ENCODE data around the gene NDUFA13.

Gene NDUFA13

GRCh38 chr19:19541616-19542015 lies 25.6 kb downstream of the NDUFA13 start:
- Histone ChIP-seq H3K9me2 (ENCODE audit: low read depth, low read length) (no peaks in the 10 kb centered on the region), H3K79me2 (ENCODE audit: insufficient read depth, low read length) (no peaks in the 10 kb centered on the region), H3F3A (ENCODE audit: insufficient read depth, low read length) (no peaks in the 10 kb centered on the region), H3K9me3 (ENCODE audit: low read length) (no peaks in the 10 kb centered on the region), H3K4me3 (ENCODE audit: low read depth, low read length, poor library complexity, severe bottlenecking) (no peak overlapping the region), H2AFZ (ENCODE audit: low read length) (no peak overlapping the region), H3K27me3 (ENCODE audit: insufficient read depth, low read length) (no peaks in the 10 kb centered on the region), H3K36me3 (ENCODE audit: insufficient read depth, low read length) (no peaks in the 10 kb centered on the region; the same call in 1 of the 2 replicates), H3K4me2 (ENCODE audit: low read length) (no peak overlapping the region), H3K4me1 (ENCODE audit: insufficient read depth, low read length, severe bottlenecking) (peaks cover 10% of the 10 kb centered on the region), H4K20me1 (ENCODE audit: insufficient read depth, low read length) (no peaks in the 10 kb centered on the region), H3K9ac (ENCODE audit: low read length) (no peak overlapping the region), H3K27ac (ENCODE audit: low read depth, low read length, poor library complexity, severe bottlenecking) (no peak overlapping the region)
- TF ChIP-seq EZH2 (IDR thresholded peaks at IDR 0.05; ENCODE audit: borderline replicate concordance, low read length), result no peak
- TF ChIP-seq CTCF (IDR thresholded peaks at IDR 0.05; ENCODE audit: low read length), result no peak

GRCh38 chr19:19542507-19542906 lies 26.5 kb downstream of the NDUFA13 start:
- TF ChIP-seq EZH2 (IDR thresholded peaks at IDR 0.05; ENCODE audit: borderline replicate concordance, low read length) (no peak), CTCF (IDR thresholded peaks at IDR 0.05; ENCODE audit: low read length) (no peak)
- Histone ChIP-seq H3K36me3 (ENCODE audit: insufficient read depth, low read length) (no peaks in the 10 kb centered on the region; the same call in 1 of the 2 replicates), H3F3A (ENCODE audit: insufficient read depth, low read length) (no peaks in the 10 kb centered on the region), H3K27me3 (ENCODE audit: insufficient read depth, low read length) (no peaks in the 10 kb centered on the region), H3K27ac (ENCODE audit: low read depth, low read length, poor library complexity, severe bottlenecking) (no peak overlapping the region), H2AFZ (ENCODE audit: low read length) (no peak overlapping the region), H3K4me1 (ENCODE audit: insufficient read depth, low read length, severe bottlenecking) (peaks cover 10% of the 10 kb centered on the region), H4K20me1 (ENCODE audit: insufficient read depth, low read length) (no peaks in the 10 kb centered on the region), H3K4me2 (ENCODE audit: low read length) (no peak overlapping the region), H3K9me2 (ENCODE audit: low read depth, low read length) (no peaks in the 10 kb centered on the region), H3K79me2 (ENCODE audit: insufficient read depth, low read length) (no peaks in the 10 kb centered on the region), H3K9me3 (ENCODE audit: low read length) (no peaks in the 10 kb centered on the region), H3K4me3 (ENCODE audit: low read depth, low read length, poor library complexity, severe bottlenecking) (no peak overlapping the region), H3K9ac (ENCODE audit: low read length) (no peak overlapping the region)

GRCh38 chr19:19543101-19543500 lies 27.1 kb downstream of the NDUFA13 start:
- Histone ChIP-seq H3K79me2 (ENCODE audit: insufficient read depth, low read length) (no peaks in the 10 kb centered on the region), H3K4me3 (ENCODE audit: low read depth, low read length, poor library complexity, severe bottlenecking) (no peak overlapping the region), H4K20me1 (ENCODE audit: insufficient read depth, low read length) (no peaks in the 10 kb centered on the region), H3K36me3 (ENCODE audit: insufficient read depth, low read length) (no peaks in the 10 kb centered on the region), H3K27me3 (ENCODE audit: insufficient read depth, low read length) (no peaks in the 10 kb centered on the region), H3K27ac (ENCODE audit: low read depth, low read length, poor library complexity, severe bottlenecking) (no peak overlapping the region), H3F3A (ENCODE audit: insufficient read depth, low read length) (no peaks in the 10 kb centered on the region), H3K9ac (ENCODE audit: low read length) (no peak overlapping the region), H3K9me2 (ENCODE audit: low read depth, low read length) (no peaks in the 10 kb centered on the region), H3K4me2 (ENCODE audit: low read length) (no peak overlapping the region), H2AFZ (ENCODE audit: low read length) (no peak overlapping the region), H3K4me1 (ENCODE audit: insufficient read depth, low read length, severe bottlenecking) (peaks cover 6% of the 10 kb centered on the region), H3K9me3 (ENCODE audit: low read length) (no peaks in the 10 kb centered on the region)
- TF ChIP-seq CTCF (IDR thresholded peaks at IDR 0.05; ENCODE audit: low read length), result no peak
- TF ChIP-seq EZH2 (IDR thresholded peaks at IDR 0.05; ENCODE audit: borderline replicate concordance, low read length), result no peak
